ENCODE measurements around the gene LTB4R2.

DNA sequence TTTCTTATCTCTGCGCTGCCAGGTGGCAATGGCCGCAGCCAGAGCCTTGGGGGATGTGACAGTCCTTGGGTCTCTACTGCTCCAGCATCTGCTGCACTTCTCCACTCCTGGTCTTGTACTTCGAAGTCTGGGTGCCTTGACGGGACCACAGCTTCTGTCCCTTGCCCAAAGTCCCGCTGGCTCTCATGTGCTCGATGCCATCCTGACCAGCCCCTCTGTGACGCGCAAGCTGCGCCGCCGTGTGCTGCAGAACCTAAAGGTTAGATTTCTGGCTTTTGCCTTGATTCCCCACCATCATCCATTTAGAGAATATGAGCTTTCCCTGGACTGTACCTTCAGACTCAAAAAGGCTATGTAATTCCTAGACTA is 5.9 kb upstream of the LTB4R2 start:
- TF ChIP-seq RFX5 (IDR thresholded peaks at IDR 0.05; ENCODE audit: borderline replicate concordance, low read depth, low read length) (no peak), POLR2AphosphoS5 (IDR thresholded peaks at IDR 0.05; ENCODE audit: low read depth, low read length) (no peak), BRCA1 (IDR thresholded peaks at IDR 0.05; ENCODE audit: low read depth, low read length) (no peak), RXRA (IDR thresholded peaks at IDR 0.05; ENCODE audit: insufficient read depth, low read depth, low read length) (no peak), EGR1 (IDR thresholded peaks at IDR 0.05; ENCODE audit: borderline replicate concordance, low read depth, low read length) (no peak), SP2 (IDR thresholded peaks at IDR 0.05; ENCODE audit: low read length) (no peak), MAFK (IDR thresholded peaks at IDR 0.05; ENCODE audit: low read depth, low read length) (no peak)
- TF ChIP-seq, protein P1, sequence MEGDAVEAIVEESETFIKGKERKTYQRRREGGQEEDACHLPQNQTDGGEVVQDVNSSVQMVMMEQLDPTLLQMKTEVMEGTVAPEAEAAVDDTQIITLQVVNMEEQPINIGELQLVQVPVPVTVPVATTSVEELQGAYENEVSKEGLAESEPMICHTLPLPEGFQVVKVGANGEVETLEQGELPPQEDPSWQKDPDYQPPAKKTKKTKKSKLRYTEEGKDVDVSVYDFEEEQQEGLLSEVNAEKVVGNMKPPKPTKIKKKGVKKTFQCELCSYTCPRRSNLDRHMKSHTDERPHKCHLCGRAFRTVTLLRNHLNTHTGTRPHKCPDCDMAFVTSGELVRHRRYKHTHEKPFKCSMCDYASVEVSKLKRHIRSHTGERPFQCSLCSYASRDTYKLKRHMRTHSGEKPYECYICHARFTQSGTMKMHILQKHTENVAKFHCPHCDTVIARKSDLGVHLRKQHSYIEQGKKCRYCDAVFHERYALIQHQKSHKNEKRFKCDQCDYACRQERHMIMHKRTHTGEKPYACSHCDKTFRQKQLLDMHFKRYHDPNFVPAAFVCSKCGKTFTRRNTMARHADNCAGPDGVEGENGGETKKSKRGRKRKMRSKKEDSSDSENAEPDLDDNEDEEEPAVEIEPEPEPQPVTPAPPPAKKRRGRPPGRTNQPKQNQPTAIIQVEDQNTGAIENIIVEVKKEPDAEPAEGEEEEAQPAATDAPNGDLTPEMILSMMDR (IDR thresholded peaks at IDR 0.05; ENCODE audit: control extremely low read depth in 1 of 3, insufficient read depth in 1 of 3, low read depth in 1 of 3, low read length in 3 of 3), result no peak
- TF ChIP-seq, protein P2, sequence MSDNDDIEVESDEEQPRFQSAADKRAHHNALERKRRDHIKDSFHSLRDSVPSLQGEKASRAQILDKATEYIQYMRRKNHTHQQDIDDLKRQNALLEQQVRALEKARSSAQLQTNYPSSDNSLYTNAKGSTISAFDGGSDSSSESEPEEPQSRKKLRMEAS (IDR thresholded peaks at IDR 0.05), result no peak
